Esophagus muscularis mucosa (tissue), 4 donors: ENCODE data around the gene C16orf74. TPM values are rescaled to one million over a fixed set of nuclear protein-coding genes. Genes with fewer than 3 reads are reported as not detected.

Experiments
- DNase-seq: peaks from one replicate; pipeline ENCODE4 v3.0.0-alpha.2; 2017; ENCODE audit errors: extremely low spot score
- H3K27ac ChIP-seq, 4 donors: fragments of 200-600 bp; sonication (generic); replicated peaks in 1 of 4; 1 replicate in 3 of 4; 2 replicates in 1 of 4; pipeline ENCODE4 v1.5.1; 2016 to 2019; ENCODE audit warnings: mild to moderate bottlenecking in 1 of 4
- H3K27me3 ChIP-seq, 4 donors: fragments of 200-600 bp; sonication (generic); one replicate each; pipeline versions ENCODE4 v1.5.1 to v1.6.0; 2016 to 2019
- H3K36me3 ChIP-seq, 4 donors: fragments of 200-600 bp; sonication (generic); one replicate each; pipeline ENCODE4 v1.5.1; 2016 to 2019
- H3K4me1 ChIP-seq, 4 donors: fragments of 200-600 bp; sonication (generic); one replicate each; pipeline ENCODE4 v1.5.1; 2016 to 2019
- H3K4me3 ChIP-seq, 4 donors: fragments of 200-600 bp; sonication (generic); 1 replicate in 2 of 4; 2 replicates in 2 of 4; pipeline ENCODE4 v1.5.1; 2016 to 2019; ENCODE audit warnings: mild to moderate bottlenecking in 4 of 4, moderate library complexity in 1 of 4
- H3K9me3 ChIP-seq, 4 donors: fragments of 200-600 bp; sonication (generic); 1 replicate in 3 of 4; 2 replicates in 1 of 4; pipeline ENCODE4 v1.5.1; 2016 to 2019
- CTCF ChIP-seq, 3 experiments: fragments of 200-600 bp in 2 of 3; fragments of 450-650 bp in 1 of 3; sonication (generic) in 2 of 3; IDR thresholded peaks; one replicate each; pipeline ENCODE4 v1.5.1; 2017 to 2019; ENCODE audit warnings: antibody characterized with exemption in 3 of 3, mild to moderate bottlenecking in 2 of 3, moderate library complexity in 1 of 3
- EP300 ChIP-seq: sonication (generic); formaldehyde crosslinking; IDR thresholded peaks from one replicate; pipeline ENCODE4 v1.6.1; 2017; ENCODE audit warnings: antibody characterized with exemption
- POLR2A ChIP-seq: fragments of 450-650 bp; IDR thresholded peaks from one replicate; pipeline ENCODE4 v1.6.1; 2017; ENCODE audit warnings: antibody characterized with exemption, moderate library complexity, mild to moderate bottlenecking, low read depth
- POLR2AphosphoS5 ChIP-seq, 2 donors: sonication (generic); formaldehyde crosslinking; IDR thresholded peaks; one replicate each; pipeline ENCODE4 v1.6.1; 2017; ENCODE audit warnings: antibody characterized with exemption in 2 of 2
- WGBS: methylation state at CpG from one replicate; pipeline ENCODE4 v1.1.5; 2018; 5-methylcytosine and 5-hydroxymethylcytosine counted together
- intact Hi-C: fragments of 100-400 bp; cut with DNase I; formaldehyde crosslinking; loops from one replicate; pipeline ENCODE4 v1.15.1; 2023
- total RNA-seq, 4 donors: library from RNA; depleted of rRNA; stranded (reverse); fragments of >200 nt; gene quantifications; one replicate each; pipeline versions ENCODE4 v1.1.0 to v1.2.1, GENCODE V29; 2016

Gene C16orf74
- total RNA-seq, 4 donors from 2014 or later: 0.83 to 2.4 (median 0.83) TPM; not detected in 1

- DNase-seq: no peak
- intact Hi-C loops: no loop called here
- Histone ChIP-seq H3K36me3 (no peaks in the 10 kb centered on the region), H3K27me3 (peaks cover 0 to 30% (median 0%) of the 10 kb centered on the region in 4 donors), H3K9me3 (no peaks in the 10 kb centered on the region), H3K4me3 (no peak overlapping the region), H3K27ac (no peak overlapping the region), H3K4me1 (peaks cover 1 to 10% (median 9%) of the 10 kb centered on the region in 4 donors)
- TF ChIP-seq CTCF (IDR thresholded peaks at IDR 0.05) (no peak), POLR2AphosphoS5 (IDR thresholded peaks at IDR 0.05) (no peak), EP300 (no peak)
- 74% methylated on average over 7 of the region's 7 CpGs for WGBS
Observed at GRCh38 chr16:85757341-85757822, 6.5 kb upstream of the C16orf74 start.

GRCh38 chr16:85755929-85756768, 5.3 kb upstream of the C16orf74 start:
- no peak for DNase-seq
- intact Hi-C loops: no loop called here
- Histone ChIP-seq H3K4me3 (no peak overlapping the region), H3K4me1 (peaks cover 9 to 22% (median 21%) of the 10 kb centered on the region in 4 donors), H3K36me3 (no peaks in the 10 kb centered on the region), H3K9me3 (no peaks in the 10 kb centered on the region), H3K27ac (no peak overlapping the region), H3K27me3 (peaks cover 0 to 22% (median 0%) of the 10 kb centered on the region in 4 donors)
- 70% methylated on average over 23 of the region's 25 CpGs for WGBS
- TF ChIP-seq EP300 (no peak), POLR2AphosphoS5 (IDR thresholded peaks at IDR 0.05) (no peak), POLR2A (no peak), CTCF (IDR thresholded peaks at IDR 0.05) (no peak)

GRCh38 chr16:85754413-85754812, 3.5 kb upstream of the C16orf74 start:
- 76% methylated on average over 6 of the region's 7 CpGs for WGBS
- H3K36me3 ChIP-seq: no peaks in the 10 kb centered on the region
- no peak for DNase-seq
- H3K27me3 ChIP-seq: peaks cover 0 to 8% (median 0%) of the 10 kb centered on the region in 4 donors
- H3K9me3 ChIP-seq: no peaks in the 10 kb centered on the region
- intact Hi-C loops: no loop called here
- no peak overlapping the region for H3K4me3 ChIP-seq
- TF ChIP-seq POLR2AphosphoS5 (IDR thresholded peaks at IDR 0.05) (no peak), CTCF (IDR thresholded peaks at IDR 0.05) (no peak), POLR2A (no peak), EP300 (no peak)
- H3K4me1 ChIP-seq: peaks cover 23 to 40% (median 37%) of the 10 kb centered on the region in 4 donors
- H3K27ac ChIP-seq: no peak overlapping the region

- 75% methylated on average over 3 of the region's 7 CpGs for WGBS
- peaks cover 23 to 40% (median 37%) of the 10 kb centered on the region in 4 donors for H3K4me1 ChIP-seq
- H3K27me3 ChIP-seq: peaks cover 0 to 4% (median 0%) of the 10 kb centered on the region in 4 donors
- no peak for DNase-seq
- intact Hi-C loops: no loop called here
- H3K36me3 ChIP-seq: no peaks in the 10 kb centered on the region
- no peak overlapping the region for H3K27ac ChIP-seq
- H3K4me3 ChIP-seq: no peak overlapping the region
- H3K9me3 ChIP-seq: no peaks in the 10 kb centered on the region
- TF ChIP-seq CTCF (IDR thresholded peaks at IDR 0.05) (no peak), EP300 (no peak), POLR2A (no peak), POLR2AphosphoS5 (IDR thresholded peaks at IDR 0.05) (no peak)
Observed at GRCh38 chr16:85753976-85754375, 3.1 kb upstream of the C16orf74 start.
